ENCODE results near the gene OR2C1. TPM values are rescaled to one million over a fixed set of nuclear protein-coding genes. Genes with fewer than 3 reads are reported as not detected.

OR2C1 gene
- total RNA-seq, 1 experiment from 2014 or later = not detected

- CTCF ChIA-PET = no interaction called here
- peak; percentile 41 to 47 for DNase-seq
- TF ChIP-seq, protein P1, sequence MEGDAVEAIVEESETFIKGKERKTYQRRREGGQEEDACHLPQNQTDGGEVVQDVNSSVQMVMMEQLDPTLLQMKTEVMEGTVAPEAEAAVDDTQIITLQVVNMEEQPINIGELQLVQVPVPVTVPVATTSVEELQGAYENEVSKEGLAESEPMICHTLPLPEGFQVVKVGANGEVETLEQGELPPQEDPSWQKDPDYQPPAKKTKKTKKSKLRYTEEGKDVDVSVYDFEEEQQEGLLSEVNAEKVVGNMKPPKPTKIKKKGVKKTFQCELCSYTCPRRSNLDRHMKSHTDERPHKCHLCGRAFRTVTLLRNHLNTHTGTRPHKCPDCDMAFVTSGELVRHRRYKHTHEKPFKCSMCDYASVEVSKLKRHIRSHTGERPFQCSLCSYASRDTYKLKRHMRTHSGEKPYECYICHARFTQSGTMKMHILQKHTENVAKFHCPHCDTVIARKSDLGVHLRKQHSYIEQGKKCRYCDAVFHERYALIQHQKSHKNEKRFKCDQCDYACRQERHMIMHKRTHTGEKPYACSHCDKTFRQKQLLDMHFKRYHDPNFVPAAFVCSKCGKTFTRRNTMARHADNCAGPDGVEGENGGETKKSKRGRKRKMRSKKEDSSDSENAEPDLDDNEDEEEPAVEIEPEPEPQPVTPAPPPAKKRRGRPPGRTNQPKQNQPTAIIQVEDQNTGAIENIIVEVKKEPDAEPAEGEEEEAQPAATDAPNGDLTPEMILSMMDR (IDR thresholded peaks at IDR 0.05; ENCODE audit: insufficient read depth in 1 of 2, low read depth in 1 of 2, low read length in 1 of 2, severe bottlenecking in 1 of 2, unreplicated experiment in 1 of 2) = peak in 1 of 2 experiments; percentile 15
- POLR2A ChIA-PET = no interaction called here
- Histone ChIP-seq H3K4me1 (no peaks in the 10 kb centered on the region), H3K4me3 (ENCODE audit: low read depth, low read length) (no peak overlapping the region), H3K27me3 (replicated peaks; ENCODE audit: control insufficient read depth, insufficient read depth, low read length) (no peaks in the 10 kb centered on the region), H3K9me3 (no peaks in the 10 kb centered on the region), H3K36me3 (ENCODE audit: control insufficient read depth, insufficient read depth, low read length) (no peaks in the 10 kb centered on the region)
- H3K4me1 Mint-ChIP-seq (ENCODE audit: low read depth, unreplicated experiment) = no peaks in the 10 kb centered on the region
- H3K9me3 Mint-ChIP-seq (ENCODE audit: unreplicated experiment) = no peaks in the 10 kb centered on the region
- no peaks in the 10 kb centered on the region for H3K27me3 Mint-ChIP-seq (ENCODE audit: insufficient read depth, unreplicated experiment)
- no peaks in the 10 kb centered on the region for H3K36me3 Mint-ChIP-seq (ENCODE audit: insufficient read depth, unreplicated experiment)
- H3K4me3 Mint-ChIP-seq (ENCODE audit: unreplicated experiment) = no peak overlapping the region
- intact Hi-C loops (cut with micrococcal nuclease; ENCODE audit: unreplicated experiment) = no loop called here
- no TSS peak for BruUV-seq (replicated peaks)
- no peak overlapping the region for H3K27ac Mint-ChIP-seq (ENCODE audit: unreplicated experiment)
These were observed 8.1 kb downstream of the OR2C1 start for GRCh38 chr16:3363793-3364192.

- H3K4me1 ChIP-seq = no peaks in the 10 kb centered on the region
- Mint-ChIP-seq H3K4me1 (ENCODE audit: low read depth, unreplicated experiment) (no peaks in the 10 kb centered on the region), H3K9me3 (ENCODE audit: unreplicated experiment) (no peaks in the 10 kb centered on the region), H3K27ac (ENCODE audit: unreplicated experiment) (no peak overlapping the region), H3K27me3 (ENCODE audit: insufficient read depth, unreplicated experiment) (no peaks in the 10 kb centered on the region), H3K4me3 (ENCODE audit: unreplicated experiment) (no peak overlapping the region), H3K36me3 (ENCODE audit: insufficient read depth, unreplicated experiment) (no peaks in the 10 kb centered on the region)
- DNase-seq = no peak
- H3K4me3 ChIP-seq (ENCODE audit: low read depth, low read length) = no peak overlapping the region
- intact Hi-C loops (cut with micrococcal nuclease; ENCODE audit: unreplicated experiment) = no loop called here
- no peaks in the 10 kb centered on the region for H3K36me3 ChIP-seq (ENCODE audit: control insufficient read depth, insufficient read depth, low read length)
- BruUV-seq (replicated peaks) = no TSS peak
- TF ChIP-seq, protein P1 (IDR thresholded peaks at IDR 0.05; ENCODE audit: insufficient read depth in 1 of 2, low read depth in 1 of 2, low read length in 1 of 2, severe bottlenecking in 1 of 2, unreplicated experiment in 1 of 2) = no peak
- H3K27me3 ChIP-seq (replicated peaks; ENCODE audit: control insufficient read depth, insufficient read depth, low read length) = no peaks in the 10 kb centered on the region
- no peaks in the 10 kb centered on the region for H3K9me3 ChIP-seq
- ChIA-PET CTCF (no interaction called here), POLR2A (no interaction called here)
These were observed 9.2 kb downstream of the OR2C1 start for GRCh38 chr16:3364774-3365427.

DNA sequence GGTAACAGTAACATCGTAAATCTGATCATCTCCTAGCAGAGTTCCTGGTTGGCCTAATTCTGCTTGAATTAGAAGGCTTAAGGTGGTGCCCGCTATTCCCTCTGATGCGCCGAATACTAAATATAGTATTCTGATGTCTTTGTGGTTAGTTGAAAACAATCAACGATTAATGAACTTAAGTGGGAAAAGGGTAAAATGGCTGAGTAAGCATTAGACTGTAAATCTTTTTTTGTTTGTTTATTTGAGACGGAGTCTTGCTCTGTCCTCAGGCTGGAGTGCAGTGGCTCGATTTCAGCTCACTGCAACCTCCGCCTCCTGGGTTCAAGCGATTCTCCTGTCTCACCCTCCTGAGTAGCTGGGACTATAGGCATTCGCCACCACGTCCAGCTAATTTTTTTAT, 13.4 kb downstream of the OR2C1 start:
- H3K36me3 Mint-ChIP-seq (ENCODE audit: insufficient read depth, unreplicated experiment) = no peaks in the 10 kb centered on the region
- CTCF ChIA-PET = no interaction called here
- intact Hi-C loops (cut with micrococcal nuclease; ENCODE audit: unreplicated experiment) = no loop called here

More for the DNA sequence above, 13.4 kb downstream of the OR2C1 start:
- Histone ChIP-seq H3K27me3 (replicated peaks; ENCODE audit: control insufficient read depth, insufficient read depth, low read length) (no peaks in the 10 kb centered on the region), H3K4me1 (no peaks in the 10 kb centered on the region), H3K36me3 (ENCODE audit: control insufficient read depth, insufficient read depth, low read length) (no peaks in the 10 kb centered on the region), H3K9me3 (no peaks in the 10 kb centered on the region), H3K4me3 (ENCODE audit: low read depth, low read length) (no peak overlapping the region)
- H3K9me3 Mint-ChIP-seq (ENCODE audit: unreplicated experiment) = no peaks in the 10 kb centered on the region
- POLR2A ChIA-PET = no interaction called here
- no TSS peak for BruUV-seq (replicated peaks)
- TF ChIP-seq, protein P1 (IDR thresholded peaks at IDR 0.05; ENCODE audit: insufficient read depth in 1 of 2, low read depth in 1 of 2, low read length in 1 of 2, severe bottlenecking in 1 of 2, unreplicated experiment in 1 of 2) = no peak
- H3K4me1 Mint-ChIP-seq (ENCODE audit: low read depth, unreplicated experiment) = no peaks in the 10 kb centered on the region
- DNase-seq = no peak
- no peak overlapping the region for H3K27ac Mint-ChIP-seq (ENCODE audit: unreplicated experiment)
- H3K27me3 Mint-ChIP-seq (ENCODE audit: insufficient read depth, unreplicated experiment) = no peaks in the 10 kb centered on the region
- H3K4me3 Mint-ChIP-seq (ENCODE audit: unreplicated experiment) = no peak overlapping the region
